Skeletal muscle satellite cell (primary cell): Measurements from ENCODE around the gene SEPTIN10.

Experiments used
- H3K27me3 ChIP-seq: 2 replicates; pipeline ENCODE4 v1.7.0; 2013; ENCODE audit warnings: low read length; ENCODE audit not compliant: control insufficient read depth, insufficient read depth
- H3K36me3 ChIP-seq: 2 replicates; pipeline ENCODE4 v1.7.0; 2013; ENCODE audit warnings: mild to moderate bottlenecking, control low read depth, low read length; ENCODE audit not compliant: insufficient read depth
- H3K4me1 ChIP-seq: 2 replicates; pipeline ENCODE4 v1.7.0; 2013; ENCODE audit warnings: low read length; ENCODE audit not compliant: control insufficient read depth, insufficient read depth
- H3K4me2 ChIP-seq: 2 replicates; pipeline ENCODE4 v1.7.0; 2013; ENCODE audit warnings: mild to moderate bottlenecking, low read length
- H3K4me3 ChIP-seq: 2 replicates; pipeline ENCODE4 v1.7.0; 2013; ENCODE audit warnings: low read length
- H3K9ac ChIP-seq: 2 replicates; pipeline ENCODE4 v1.7.0; 2013; ENCODE audit warnings: mild to moderate bottlenecking, low read depth, low read length, moderate library complexity
- H3K9me3 ChIP-seq: replicated peaks from 2 replicates; pipeline ENCODE4 v1.7.0; 2013; ENCODE audit warnings: mild to moderate bottlenecking, control low read depth, low read length

SEPTIN10 gene

GRCh38 chr2:109613081-109613921 is 465 bp downstream of the SEPTIN10 start:
- Histone ChIP-seq H3K9me3 (no peaks in the 10 kb centered on the region), H3K9ac (peak overlapping the region; percentile 94), H3K4me3 (peak overlapping the region; percentile 87), H3K4me1 (peaks cover 43% of the 10 kb centered on the region), H3K36me3 (no peaks in the 10 kb centered on the region), H3K27me3 (no peaks in the 10 kb centered on the region), H3K4me2 (peak overlapping the region; percentile 82)

GRCh38 chr2:109611467-109612095 is 2.2 kb downstream of the SEPTIN10 start:
- no peaks in the 10 kb centered on the region for H3K9me3 ChIP-seq
- peaks cover 60% of the 10 kb centered on the region for H3K4me1 ChIP-seq
- H3K4me3 ChIP-seq = peak overlapping the region; percentile 87
- no peaks in the 10 kb centered on the region for H3K36me3 ChIP-seq
- no peaks in the 10 kb centered on the region for H3K27me3 ChIP-seq
- peak overlapping the region; percentile 82 for H3K4me2 ChIP-seq
- peak overlapping the region; percentile 94 for H3K9ac ChIP-seq

GRCh38 chr2:109609352-109610024 is 4.3 kb downstream of the SEPTIN10 start:
- no peaks in the 10 kb centered on the region for H3K36me3 ChIP-seq
- peaks cover 61% of the 10 kb centered on the region for H3K4me1 ChIP-seq
- peak overlapping the region; percentile 35 for H3K9ac ChIP-seq
- H3K4me2 ChIP-seq = peak overlapping the region; percentile 68
- peak overlapping the region; percentile 39 for H3K4me3 ChIP-seq
- H3K27me3 ChIP-seq = no peaks in the 10 kb centered on the region
- no peaks in the 10 kb centered on the region for H3K9me3 ChIP-seq

- Histone ChIP-seq H3K4me2 (peak overlapping the region; percentile 16), H3K27me3 (no peaks in the 10 kb centered on the region), H3K4me1 (peaks cover 62% of the 10 kb centered on the region), H3K4me3 (no peak overlapping the region), H3K9me3 (no peaks in the 10 kb centered on the region), H3K9ac (peak overlapping the region; percentile 12), H3K36me3 (no peaks in the 10 kb centered on the region)
These were observed 6.0 kb downstream of the SEPTIN10 start for GRCh38 chr2:109607766-109608165.

- no peaks in the 10 kb centered on the region for H3K9me3 ChIP-seq
- no peaks in the 10 kb centered on the region for H3K36me3 ChIP-seq
- H3K9ac ChIP-seq = no peak overlapping the region
- no peak overlapping the region for H3K4me2 ChIP-seq
- no peak overlapping the region for H3K4me3 ChIP-seq
- H3K27me3 ChIP-seq = no peaks in the 10 kb centered on the region
- H3K4me1 ChIP-seq = peaks cover 45% of the 10 kb centered on the region
These were observed 9.2 kb downstream of the SEPTIN10 start for GRCh38 chr2:109604597-109604996.

GRCh38 chr2:109602617-109603188 is 11.1 kb downstream of the SEPTIN10 start:
- no peaks in the 10 kb centered on the region for H3K36me3 ChIP-seq
- H3K27me3 ChIP-seq = no peaks in the 10 kb centered on the region
- H3K9me3 ChIP-seq = no peaks in the 10 kb centered on the region
- no peak overlapping the region for H3K9ac ChIP-seq
- H3K4me3 ChIP-seq = no peak overlapping the region
- peaks cover 26% of the 10 kb centered on the region for H3K4me1 ChIP-seq
- no peak overlapping the region for H3K4me2 ChIP-seq

GRCh38 chr2:109601783-109602182 is 12.0 kb downstream of the SEPTIN10 start:
- H3K4me3 ChIP-seq = no peak overlapping the region
- no peak overlapping the region for H3K4me2 ChIP-seq
- no peaks in the 10 kb centered on the region for H3K36me3 ChIP-seq
- H3K9ac ChIP-seq = no peak overlapping the region
- H3K9me3 ChIP-seq = no peaks in the 10 kb centered on the region
- H3K27me3 ChIP-seq = no peaks in the 10 kb centered on the region
- H3K4me1 ChIP-seq = peaks cover 18% of the 10 kb centered on the region

GRCh38 chr2:109597283-109597682 is 16.5 kb downstream of the SEPTIN10 start:
- H3K27me3 ChIP-seq = no peaks in the 10 kb centered on the region
- H3K36me3 ChIP-seq = peaks cover 10% of the 10 kb centered on the region
- H3K4me3 ChIP-seq = no peak overlapping the region
- no peak overlapping the region for H3K9ac ChIP-seq
- no peaks in the 10 kb centered on the region for H3K9me3 ChIP-seq
- H3K4me2 ChIP-seq = no peak overlapping the region
- H3K4me1 ChIP-seq = no peaks in the 10 kb centered on the region

GRCh38 chr2:109595644-109596043 is 18.1 kb downstream of the SEPTIN10 start:
- Histone ChIP-seq H3K9me3 (no peaks in the 10 kb centered on the region), H3K4me3 (no peak overlapping the region), H3K4me1 (peaks cover 5% of the 10 kb centered on the region), H3K9ac (no peak overlapping the region), H3K36me3 (peaks cover 15% of the 10 kb centered on the region), H3K4me2 (no peak overlapping the region), H3K27me3 (no peaks in the 10 kb centered on the region)

- no peaks in the 10 kb centered on the region for H3K9me3 ChIP-seq
These were observed 19.4 kb downstream of the SEPTIN10 start for GRCh38 chr2:109594246-109594885.

GRCh38 chr2:109592905-109593304 is 20.9 kb downstream of the SEPTIN10 start:
- H3K9me3 ChIP-seq = no peaks in the 10 kb centered on the region
- H3K27me3 ChIP-seq = no peaks in the 10 kb centered on the region
- no peak overlapping the region for H3K4me3 ChIP-seq
- no peak overlapping the region for H3K9ac ChIP-seq
- no peak overlapping the region for H3K4me2 ChIP-seq
- H3K36me3 ChIP-seq = peaks cover 18% of the 10 kb centered on the region
- H3K4me1 ChIP-seq = peaks cover 5% of the 10 kb centered on the region

More at GRCh38 chr2:109594246-109594885, 19.4 kb downstream of the SEPTIN10 start:
- Histone ChIP-seq H3K4me2 (no peak overlapping the region), H3K27me3 (no peaks in the 10 kb centered on the region), H3K4me3 (no peak overlapping the region), H3K4me1 (peaks cover 5% of the 10 kb centered on the region), H3K9ac (no peak overlapping the region), H3K36me3 (peaks cover 18% of the 10 kb centered on the region)
